Amygdala (tissue), 56 donors: ENCODE data around the gene ULK3.
A peak's percentile ranks its signal among the peaks of the same experiment; 100 is the strongest.

Experiments used
- DNase-seq, 56 donors: peaks; one replicate each; lab custom pipeline; 2025; lab: John Stamatoyannopoulos, UW

Gene ULK3

DNA sequence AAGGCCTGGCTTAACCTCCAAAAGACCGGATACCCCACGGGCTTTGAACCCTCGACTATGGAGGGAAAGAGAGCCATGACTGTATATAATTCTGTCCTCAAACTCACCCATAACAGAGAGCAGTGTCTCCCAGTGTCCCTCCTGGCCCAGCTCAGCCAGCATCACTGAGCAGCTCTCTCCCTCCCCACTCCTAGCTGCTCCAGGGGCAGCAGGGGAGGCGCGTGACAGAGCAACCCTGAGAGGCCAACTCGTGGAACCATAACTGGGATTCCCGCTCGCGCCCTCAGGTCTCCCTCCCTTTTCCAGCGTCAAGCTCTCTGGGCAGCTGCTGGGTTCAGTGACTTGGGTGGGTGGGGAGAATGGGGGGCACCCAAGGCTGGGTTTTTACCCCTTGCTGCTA lies 17.1 kb downstream of the ULK3 start:
- DNase-seq: no peak

DNA sequence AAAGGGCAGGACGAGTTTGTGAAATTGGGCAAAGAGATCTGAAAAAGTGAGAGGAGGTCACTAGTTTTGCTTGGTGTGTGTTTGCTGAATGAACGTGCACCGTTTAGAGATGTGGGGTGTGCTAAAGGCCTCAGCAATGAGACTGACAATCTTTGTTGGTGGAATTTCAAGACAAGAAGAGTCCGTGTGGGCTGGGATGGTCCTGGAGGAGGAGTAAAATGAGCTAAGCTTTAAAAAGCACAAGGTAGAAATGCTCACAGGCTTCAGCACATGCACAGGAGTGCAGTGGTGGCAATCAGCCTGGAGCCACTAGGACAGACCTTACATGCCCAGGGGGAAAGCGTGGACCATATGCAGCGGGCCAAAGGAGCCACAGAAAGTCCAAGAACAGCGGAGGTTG lies 18.0 kb downstream of the ULK3 start:
- DNase-seq: peak in 1 of 56 donors; percentile 6

DNA sequence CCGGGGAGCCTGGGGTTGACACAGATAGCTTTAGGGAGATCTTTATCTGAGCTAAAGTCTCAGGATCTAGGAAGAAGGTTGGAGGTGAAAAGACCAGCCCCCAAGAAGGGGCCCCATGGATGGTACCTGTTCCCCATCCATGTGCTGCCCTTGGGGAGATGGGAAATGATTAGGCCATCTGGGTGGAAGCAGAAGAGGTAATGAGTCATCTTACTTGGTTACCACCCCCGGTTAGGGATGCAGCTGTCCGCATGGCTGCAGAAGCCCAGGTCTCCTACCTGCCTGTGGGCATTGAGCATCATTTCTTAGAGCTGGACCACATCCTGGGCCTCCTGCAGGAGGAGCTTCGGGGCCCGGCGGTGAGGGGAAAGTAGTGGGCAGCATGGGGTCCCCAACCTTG lies 19.6 kb downstream of the ULK3 start:
- no peak for DNase-seq

DNA sequence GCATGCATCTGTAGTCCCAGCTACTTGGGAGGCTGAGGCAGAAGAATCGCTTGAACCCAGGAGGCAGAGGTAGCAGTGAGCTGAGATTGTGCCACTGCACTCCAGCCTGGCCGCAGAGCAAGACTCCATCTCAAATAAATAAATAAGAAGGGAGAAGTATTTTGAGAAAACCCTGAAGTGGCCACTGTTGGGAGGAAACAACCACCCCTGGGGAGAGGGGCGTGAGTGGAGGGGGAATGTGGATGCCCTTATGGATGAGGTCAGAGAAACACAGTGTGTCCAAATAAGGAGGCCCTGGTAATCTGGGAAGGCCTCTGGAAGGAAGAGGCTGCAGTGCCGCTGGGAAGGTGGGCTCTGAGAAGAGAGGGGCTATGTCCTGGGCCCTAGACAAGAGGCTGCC lies 20.7 kb downstream of the ULK3 start:
- no peak for DNase-seq

DNA sequence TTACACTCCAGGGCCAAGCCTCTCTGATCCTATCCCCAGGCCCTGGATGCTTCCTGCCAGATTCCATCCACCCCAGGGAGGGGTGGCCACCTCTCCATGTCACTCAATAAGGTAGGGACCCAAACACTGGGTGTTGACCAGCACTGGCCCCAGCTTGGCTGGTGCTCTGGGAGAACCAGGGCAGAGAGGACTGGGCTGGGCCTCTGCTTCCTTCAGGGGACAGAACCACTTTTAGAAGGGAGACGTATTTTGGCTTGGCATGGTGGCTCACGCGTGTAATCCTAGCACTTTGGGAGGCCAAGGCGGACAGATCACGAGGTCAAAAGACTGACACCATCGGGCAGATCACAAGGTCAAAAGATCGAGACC lies 21.2 kb downstream of the ULK3 start:
- DNase-seq: no peak

DNA sequence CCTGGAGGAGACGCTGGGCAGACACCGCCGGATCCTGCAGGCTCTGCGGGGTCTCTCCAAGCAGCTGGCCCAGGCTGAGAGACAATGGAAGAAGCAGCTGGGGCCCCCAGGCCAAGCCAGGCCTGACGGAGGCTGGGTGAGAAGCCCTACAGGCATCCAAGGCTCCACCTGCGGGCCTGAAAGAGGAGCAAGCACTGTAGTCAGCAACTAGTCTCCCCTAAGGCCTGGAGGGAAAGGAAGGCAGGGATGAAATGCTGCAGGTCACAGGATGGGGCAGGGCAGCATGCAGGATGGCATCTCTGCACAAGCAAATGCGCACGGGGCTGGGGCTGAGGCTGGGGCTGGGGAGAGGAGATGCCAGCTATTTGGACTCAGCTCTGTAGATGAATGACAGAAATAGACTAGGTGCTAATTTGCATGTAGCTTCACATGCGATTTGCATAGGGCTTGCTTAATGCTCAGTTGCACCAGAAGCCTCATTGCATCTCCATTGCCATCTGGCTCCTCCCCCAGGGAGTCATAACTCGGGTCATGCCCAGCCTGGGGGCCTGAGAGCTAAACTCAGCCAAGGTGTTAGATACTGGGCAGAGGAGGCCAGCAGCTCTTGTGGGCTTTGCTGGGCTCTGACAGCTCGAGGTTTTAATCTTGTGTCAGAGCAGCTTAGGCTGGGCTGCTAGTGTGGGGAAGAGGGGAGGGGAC lies 21.7 kb downstream of the ULK3 start:
- DNase-seq: no peak

GRCh38 chr15:74820056-74820455 lies 22.9 kb downstream of the ULK3 start:
- no peak for DNase-seq

DNA sequence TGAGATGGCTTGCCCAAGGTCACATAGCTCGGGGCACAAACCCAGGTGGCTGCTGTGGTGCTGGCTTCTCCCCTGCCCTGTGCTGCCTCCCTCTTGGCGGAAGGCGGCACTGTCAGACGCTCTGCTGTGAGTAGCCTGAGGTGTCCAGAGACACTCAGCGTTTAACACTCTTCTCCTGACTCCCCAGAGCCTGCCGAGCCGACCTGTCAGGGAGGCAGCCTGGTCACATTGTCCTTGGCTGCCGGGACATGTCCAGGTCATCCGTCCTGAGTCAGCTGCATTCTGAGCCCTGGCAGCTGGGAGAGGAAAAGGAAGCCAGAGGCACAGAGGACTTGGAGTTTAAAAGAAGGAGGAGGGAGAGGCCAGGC lies 25.6 kb downstream of the ULK3 start:
- DNase-seq: peak in 6 of 56 donors; percentile 15 to 37 (median 20)

DNA sequence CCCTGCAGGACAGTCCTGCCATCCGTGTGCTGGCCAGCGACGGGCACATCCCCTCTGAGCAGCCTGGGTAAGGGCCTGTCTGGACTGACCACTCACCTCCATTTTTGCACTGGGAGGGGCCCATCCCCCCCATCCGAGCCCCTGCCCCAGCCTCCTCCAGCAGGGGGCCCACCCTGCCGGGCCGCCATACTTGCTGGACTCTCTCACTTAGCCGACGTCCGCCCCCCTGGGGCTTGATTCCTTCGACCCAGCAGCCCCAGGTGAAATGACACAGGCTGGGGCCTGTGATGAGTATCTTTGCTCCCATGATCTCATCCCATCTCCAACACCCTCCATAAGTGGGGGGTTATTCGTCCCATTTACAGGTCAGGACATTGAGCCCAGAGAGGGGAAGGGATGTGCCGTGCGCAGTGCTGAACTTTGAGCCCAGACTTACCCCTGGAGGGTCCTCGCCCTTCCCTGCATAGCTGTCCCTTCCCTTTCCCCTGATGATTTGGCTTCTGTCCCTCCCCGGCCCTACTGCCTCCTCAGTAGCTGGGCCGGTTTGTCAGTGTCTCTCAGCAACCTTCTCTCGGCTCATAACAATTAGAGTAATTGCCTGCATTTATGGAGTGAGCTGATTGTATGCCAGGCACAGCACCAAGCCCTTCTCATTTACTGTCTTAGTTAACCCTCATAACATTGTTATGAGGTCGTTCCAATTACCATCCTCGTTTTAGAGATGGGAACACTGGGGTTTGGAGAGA lies 26.2 kb downstream of the ULK3 start:
- DNase-seq: no peak

- DNase-seq: peak in 3 of 56 donors; percentile 7 to 30 (median 15)
These were observed 27.0 kb downstream of the ULK3 start for GRCh38 chr15:74815961-74816360.

DNA sequence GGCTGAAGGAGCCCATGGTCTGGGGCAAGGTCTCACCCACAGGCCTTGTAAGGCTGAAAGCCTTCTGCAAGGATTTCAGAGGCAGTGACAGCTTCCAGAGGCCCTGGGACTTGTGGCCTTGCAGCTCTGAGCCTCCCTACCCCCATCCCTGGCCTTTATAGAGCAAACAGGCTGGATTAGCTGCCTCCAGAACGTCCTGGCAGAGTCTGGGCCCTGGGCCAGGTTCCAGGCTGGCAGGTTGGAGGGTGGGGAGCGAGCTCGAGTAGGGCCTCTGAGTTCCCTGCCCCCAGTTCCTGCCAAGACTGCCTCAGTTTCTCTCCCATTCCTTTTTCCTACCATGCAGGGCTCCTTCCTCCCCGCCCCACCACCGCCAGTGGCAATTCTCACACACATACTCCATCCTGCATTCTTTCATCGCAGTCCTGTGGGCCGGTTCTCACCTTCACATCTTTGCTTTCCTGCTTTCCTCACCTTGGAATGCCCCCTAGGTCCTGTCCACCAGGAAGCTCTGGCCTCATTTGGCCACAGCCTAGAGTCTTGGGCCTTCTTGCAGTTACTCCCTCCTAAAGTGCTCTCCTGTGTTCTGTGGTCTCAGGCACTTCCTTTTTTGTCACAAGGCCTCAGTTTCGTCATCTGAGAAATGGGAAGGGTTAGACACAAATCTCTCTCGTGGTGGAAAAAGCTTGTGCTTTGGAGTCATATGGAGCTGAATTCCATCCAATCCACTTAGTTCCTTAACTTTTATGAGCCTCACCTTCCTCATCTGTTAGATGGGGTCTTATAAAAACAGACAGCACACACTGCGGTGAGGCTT lies 27.6 kb downstream of the ULK3 start:
- DNase-seq: peak in 8 of 56 donors; percentile 7 to 35 (median 19)

DNA sequence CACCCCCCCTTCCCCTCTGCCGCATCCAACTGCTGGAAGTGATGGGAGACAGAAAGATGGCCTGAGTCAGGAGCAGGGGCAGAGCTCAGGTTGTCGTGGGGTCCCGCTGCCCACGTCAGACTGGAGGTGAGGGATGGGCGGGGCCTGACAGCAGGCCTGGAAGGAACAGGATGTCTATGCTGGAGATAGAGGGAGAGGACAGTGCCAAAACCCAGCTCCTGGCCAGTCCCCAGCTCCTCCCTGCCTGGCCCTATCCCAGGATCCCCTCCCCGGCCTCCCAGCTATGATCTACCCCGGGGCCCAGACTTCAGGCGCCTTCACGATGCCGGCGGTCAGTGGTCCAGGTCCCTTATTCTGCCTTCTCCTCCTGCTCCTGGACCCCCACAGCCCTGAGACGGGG lies 30.4 kb downstream of the ULK3 start, which contains the start of gene LMAN1L:
Gene LMAN1L, plus strand, starts transcription at position 303 of the 400 bp plus-strand sequence. Its CDS starts 20 bp downstream, at position 323.
- no peak for DNase-seq

DNA sequence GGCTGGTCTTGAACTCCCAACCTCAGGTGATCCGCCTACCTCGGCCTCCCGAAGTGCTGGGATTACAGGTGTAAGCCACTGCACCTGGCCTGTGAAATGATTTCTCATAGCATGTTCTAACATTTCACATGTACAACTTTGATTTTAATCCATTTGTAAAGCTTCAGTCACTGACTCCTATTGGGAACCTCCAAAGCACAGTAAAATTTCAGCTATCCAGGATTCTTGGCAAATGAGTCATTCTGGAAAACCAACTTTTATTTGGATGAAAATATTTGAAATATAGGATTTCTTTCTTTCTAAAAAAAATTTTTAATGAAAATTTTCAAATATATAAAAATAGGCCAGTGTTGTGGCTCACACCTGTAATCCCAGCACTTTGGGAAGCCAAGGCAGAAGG lies 33.0 kb downstream of the ULK3 start:
- no peak for DNase-seq

GRCh38 chr15:74809242-74809641 lies 33.7 kb downstream of the ULK3 start:
- no peak for DNase-seq

DNA sequence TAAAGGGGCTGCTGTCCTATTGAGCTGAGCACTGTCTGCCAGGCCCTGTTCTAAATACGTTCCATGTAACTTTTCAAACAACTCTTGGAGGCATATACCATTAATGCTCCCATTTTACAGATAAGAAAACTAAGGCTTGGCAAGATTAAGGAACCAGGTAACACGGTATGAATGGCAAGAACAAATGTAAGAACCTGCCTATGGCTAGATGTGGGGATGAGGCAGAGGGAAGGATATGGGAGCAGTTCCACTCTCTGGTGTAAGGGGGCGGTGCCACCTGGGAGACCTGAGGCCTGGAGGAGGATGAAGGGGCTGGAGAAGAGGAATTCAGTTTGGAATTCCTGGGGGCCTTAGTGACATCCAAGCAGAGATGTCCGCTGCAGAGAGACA lies 34.1 kb downstream of the ULK3 start:
- no peak for DNase-seq

GRCh38 chr15:74808078-74808839 lies 34.7 kb downstream of the ULK3 start:
- no peak for DNase-seq

DNA sequence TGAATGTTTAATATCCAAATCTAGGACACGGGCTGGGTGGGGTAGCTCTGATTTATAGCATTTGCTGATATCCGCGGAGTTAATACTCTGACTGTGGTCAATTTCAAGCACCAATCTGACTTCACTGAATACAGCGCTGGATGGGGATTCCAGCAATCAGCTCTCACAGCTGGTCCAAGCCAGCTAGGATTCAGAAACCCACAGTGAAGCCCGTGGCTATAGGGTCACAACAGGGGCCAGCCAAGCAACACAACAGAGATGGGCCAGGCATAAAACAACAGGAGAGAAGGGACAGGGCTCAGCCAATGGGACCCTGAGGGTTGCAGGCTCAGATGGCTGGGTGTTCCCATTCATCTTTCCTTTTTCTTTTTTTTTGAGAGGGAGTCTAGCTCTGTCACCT lies 35.7 kb downstream of the ULK3 start:
- no peak for DNase-seq

- DNase-seq: no peak
These were observed 38.0 kb downstream of the ULK3 start for GRCh38 chr15:74804935-74805334.

- DNase-seq: no peak
These were observed 40.0 kb downstream of the ULK3 start for GRCh38 chr15:74802862-74803447.

DNA sequence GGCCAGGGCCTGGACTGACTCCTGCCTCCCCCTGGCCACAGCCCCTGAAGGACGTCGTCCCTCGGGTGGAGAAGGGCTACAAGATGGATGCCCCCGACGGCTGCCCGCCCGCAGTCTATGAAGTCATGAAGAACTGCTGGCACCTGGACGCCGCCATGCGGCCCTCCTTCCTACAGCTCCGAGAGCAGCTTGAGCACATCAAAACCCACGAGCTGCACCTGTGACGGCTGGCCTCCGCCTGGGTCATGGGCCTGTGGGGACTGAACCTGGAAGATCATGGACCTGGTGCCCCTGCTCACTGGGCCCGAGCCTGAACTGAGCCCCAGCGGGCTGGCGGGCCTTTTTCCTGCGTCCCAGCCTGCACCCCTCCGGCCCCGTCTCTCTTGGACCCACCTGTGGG lies 40.7 kb downstream of the ULK3 start:
- no peak for DNase-seq
